Measurements from ENCODE around the gene GUCD1. TPM values are rescaled to one million over a fixed set of nuclear protein-coding genes. Genes with fewer than 3 reads are reported as not detected.

The GUCD1 gene
- total RNA-seq, 1 experiment from 2014 or later, result 87.4 TPM

DNA sequence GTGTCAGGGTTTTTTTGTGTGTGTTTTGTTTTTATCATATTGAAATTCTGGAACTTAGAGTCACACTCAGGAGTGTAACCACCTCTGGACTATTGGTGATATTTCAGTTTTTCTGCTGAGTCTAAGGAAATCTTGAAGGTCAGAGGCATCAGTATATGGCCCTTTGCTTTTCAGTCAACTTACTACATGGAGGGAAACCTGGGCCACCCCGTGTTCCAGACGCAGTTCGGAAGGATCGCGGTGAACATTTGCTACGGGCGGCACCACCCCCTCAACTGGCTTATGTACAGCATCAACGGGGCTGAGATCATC is 40.0 kb downstream of the GUCD1 start:
- no CpG with 5 or more reads among the region's 8 CpGs for WGBS (ENCODE audit: extremely low coverage, insufficient read length, low lambda C conversion rate)
- no peaks in the 10 kb centered on the region for H3K79me1 ChIP-seq (ENCODE audit: insufficient read depth, low read depth, low read length, poor library complexity, severe bottlenecking)
- H3K9me3 ChIP-seq (ENCODE audit: control insufficient read depth, low read depth, low read length), result no peaks in the 10 kb centered on the region
- no peaks in the 10 kb centered on the region for H3K27me3 ChIP-seq (ENCODE audit: insufficient read depth, low read length)
- H3K14ac ChIP-seq (ENCODE audit: insufficient read depth, low read length), result no peak overlapping the region
- no peak overlapping the region for H4K91ac ChIP-seq (ENCODE audit: insufficient read length, low read depth, low read length)
- Mint-ChIP-seq H3K4me1 (peaks cover 23 to 24% of the 10 kb centered on the region in 2 experiments), H3K27ac (no peak overlapping the region), H3K4me3 (no peak overlapping the region), H3K36me3 (ENCODE audit: insufficient read depth in 1 of 3, low read depth in 3 of 3) (no peaks in the 10 kb centered on the region; a peak in 1 of 7 replicates), H3K27me3 (ENCODE audit: low read depth) (peaks cover 2% of the 10 kb centered on the region), H3K9me3 (no peaks in the 10 kb centered on the region)
- no peak overlapping the region for H2AFZ ChIP-seq (ENCODE audit: low read length)
- DNase-seq, result no peak
- no peaks in the 10 kb centered on the region for H3K79me2 ChIP-seq (ENCODE audit: insufficient read depth, low read length)
- H3K23ac ChIP-seq (ENCODE audit: insufficient read length, low read depth, low read length), result no peak overlapping the region
- no peaks in the 10 kb centered on the region; the same call in 1 of the 2 replicates for H3K4me1 ChIP-seq (ENCODE audit: insufficient read depth, low read length)
- H2BK12ac ChIP-seq (ENCODE audit: insufficient read length, low read depth, low read length), result no peak overlapping the region
- H2BK15ac ChIP-seq (ENCODE audit: low read depth, low read length), result no peak overlapping the region
- no peaks in the 10 kb centered on the region for H4K20me1 ChIP-seq (ENCODE audit: control insufficient read depth, insufficient read depth, insufficient read length)
- H2BK120ac ChIP-seq (ENCODE audit: low read depth, low read length, poor library complexity, severe bottlenecking), result no peak overlapping the region
- H3K4ac ChIP-seq (ENCODE audit: low read depth, low read length), result no peak overlapping the region
- no peaks in the 10 kb centered on the region for H3K23me2 ChIP-seq (ENCODE audit: insufficient read length, low read depth, low read length, poor library complexity, severe bottlenecking)
- no peak overlapping the region for H3K56ac ChIP-seq (ENCODE audit: insufficient read length, low read depth, low read length)
- TF ChIP-seq, protein P1, sequence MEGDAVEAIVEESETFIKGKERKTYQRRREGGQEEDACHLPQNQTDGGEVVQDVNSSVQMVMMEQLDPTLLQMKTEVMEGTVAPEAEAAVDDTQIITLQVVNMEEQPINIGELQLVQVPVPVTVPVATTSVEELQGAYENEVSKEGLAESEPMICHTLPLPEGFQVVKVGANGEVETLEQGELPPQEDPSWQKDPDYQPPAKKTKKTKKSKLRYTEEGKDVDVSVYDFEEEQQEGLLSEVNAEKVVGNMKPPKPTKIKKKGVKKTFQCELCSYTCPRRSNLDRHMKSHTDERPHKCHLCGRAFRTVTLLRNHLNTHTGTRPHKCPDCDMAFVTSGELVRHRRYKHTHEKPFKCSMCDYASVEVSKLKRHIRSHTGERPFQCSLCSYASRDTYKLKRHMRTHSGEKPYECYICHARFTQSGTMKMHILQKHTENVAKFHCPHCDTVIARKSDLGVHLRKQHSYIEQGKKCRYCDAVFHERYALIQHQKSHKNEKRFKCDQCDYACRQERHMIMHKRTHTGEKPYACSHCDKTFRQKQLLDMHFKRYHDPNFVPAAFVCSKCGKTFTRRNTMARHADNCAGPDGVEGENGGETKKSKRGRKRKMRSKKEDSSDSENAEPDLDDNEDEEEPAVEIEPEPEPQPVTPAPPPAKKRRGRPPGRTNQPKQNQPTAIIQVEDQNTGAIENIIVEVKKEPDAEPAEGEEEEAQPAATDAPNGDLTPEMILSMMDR (conservative IDR thresholded peaks at IDR 0.05), result no peak
- no peak overlapping the region for H3K4me2 ChIP-seq (ENCODE audit: insufficient read depth, insufficient read length, low read length)
- H3T11ph ChIP-seq (ENCODE audit: low read length), result no peak overlapping the region
- H3K27ac ChIP-seq (ENCODE audit: insufficient read length, low read depth, low read length), result no peak overlapping the region
- no peak overlapping the region for H2BK20ac ChIP-seq (ENCODE audit: low read depth, low read length, poor library complexity, severe bottlenecking)
- no peak overlapping the region for H3K9ac ChIP-seq (ENCODE audit: extremely low read depth, insufficient read length, low read length)
- H4K5ac ChIP-seq (ENCODE audit: insufficient read length, low read depth, low read length), result no peak overlapping the region
- no peak overlapping the region for H3K18ac ChIP-seq (ENCODE audit: insufficient read length, low read depth, low read length)
- H2AK5ac ChIP-seq (ENCODE audit: insufficient read length, low read length), result no peak overlapping the region
- H2BK5ac ChIP-seq (ENCODE audit: insufficient read length, low read length), result no peak overlapping the region
- no peak overlapping the region for H4K8ac ChIP-seq (replicated peaks; ENCODE audit: insufficient read length, low read depth, low read length)
